Neural cell (in vitro differentiated cells): ENCODE results near the gene GAPVD1.

Source experiments
- CTCF ChIP-seq: fragments of 450-650 bp; IDR thresholded peaks from 2 replicates; pipeline ENCODE4 v1.5.1; 2014; ENCODE audit warnings: antibody characterized with exemption, mild to moderate bottlenecking, moderate library complexity; ENCODE audit not compliant: poor library complexity, severe bottlenecking
- EP300 ChIP-seq: fragments of 450-650 bp; conservative IDR thresholded peaks from 2 replicates; pipeline ENCODE4 v1.6.1; 2014; ENCODE audit warnings: antibody characterized with exemption, mild to moderate bottlenecking, moderate library complexity; ENCODE audit not compliant: poor library complexity, severe bottlenecking
- EZH2 ChIP-seq: fragments of 200-600, 300-800 bp; shearing (Covaris generic), sonication (generic); IDR thresholded peaks from 2 replicates; pipeline ENCODE4 v1.6.1; 2014; ENCODE audit warnings: antibody characterized with exemption, low read length, borderline replicate concordance, mild to moderate bottlenecking; ENCODE audit not compliant: insufficient read depth, poor library complexity, severe bottlenecking
- POLR2AphosphoS5 ChIP-seq: IDR thresholded peaks from 2 replicates; pipeline ENCODE4 v1.6.1; 2012
- RAD21 ChIP-seq: fragments of 450-650 bp; conservative IDR thresholded peaks from 2 replicates; pipeline ENCODE4 v1.6.1; 2014; ENCODE audit warnings: antibody characterized with exemption, mild to moderate bottlenecking, moderate library complexity
- REST ChIP-seq: IDR thresholded peaks from 2 replicates; pipeline ENCODE4 v1.6.1; 2012; ENCODE audit warnings: borderline replicate concordance
- SMC3 ChIP-seq: fragments of 450-650 bp; conservative IDR thresholded peaks from 2 replicates; pipeline ENCODE4 v1.6.1; 2014; ENCODE audit warnings: antibody characterized with exemption, mild to moderate bottlenecking, moderate library complexity; ENCODE audit not compliant: poor library complexity
- TAF1 ChIP-seq: IDR thresholded peaks from 2 replicates; pipeline ENCODE4 v1.6.1; 2012; ENCODE audit warnings: low read depth

- TF ChIP-seq RAD21 = no peak
- TF ChIP-seq CTCF = no peak
- TF ChIP-seq POLR2AphosphoS5 = no peak
- no peak for TF ChIP-seq TAF1
- no peak for TF ChIP-seq EP300
- TF ChIP-seq SMC3 = no peak
- TF ChIP-seq EZH2 = no peak
- TF ChIP-seq REST = no peak
These were observed 127.4 kb downstream of the GAPVD1 start for GRCh38 chr9:125388978-125389377.
